CD8-positive, alpha-beta memory T cell (primary cell): ENCODE data around the gene KRTAP1-1. TPM values are rescaled to one million over a fixed set of nuclear protein-coding genes. Genes with fewer than 3 reads are reported as not detected.
"Not testable (repeated sequence)": the region's sequence is repeated elsewhere in the genome, so short reads cannot be mapped to it uniquely, and the experiment has no call there.

Experiments
- CTCF ChIA-PET: fragments of 350-600 bp; sonication (Branson Sonifier 250); formaldehyde crosslinking; loops from one replicate; lab custom pipeline; 2021; ENCODE audit warnings: antibody characterized with exemption; lab: Charles Lee
- POLR2A ChIA-PET: fragments of 350-600 bp; sonication (Branson Sonifier 250); formaldehyde crosslinking; loops from one replicate; lab custom pipeline; 2021; ENCODE audit warnings: antibody characterized with exemption; lab: Charles Lee
- DNase-seq, 5 donors: peaks; one replicate each; pipeline versions ENCODE4 v3.0.0 to v3.0.0-alpha.2; 2020 to 2022; ENCODE audit warnings: mixed read lengths in 1 of 5
- H3K27ac ChIP-seq: one replicate; pipeline ENCODE4 v1.7.0; 2013; ENCODE audit warnings: low read depth, mild to moderate bottlenecking, low read length, moderate library complexity
- H3K27me3 ChIP-seq: 2 replicates; pipeline ENCODE4 v1.7.0; 2013; ENCODE audit warnings: low read length, mild to moderate bottlenecking; ENCODE audit not compliant: insufficient read depth, poor library complexity, severe bottlenecking
- H3K36me3 ChIP-seq: 2 replicates; pipeline ENCODE4 v1.7.0; 2013; ENCODE audit warnings: mild to moderate bottlenecking, low read length, moderate library complexity; ENCODE audit not compliant: insufficient read depth
- H3K4me1 ChIP-seq: 2 replicates; pipeline ENCODE4 v1.7.0; 2013; ENCODE audit warnings: mild to moderate bottlenecking, low read length, moderate library complexity; ENCODE audit not compliant: insufficient read depth
- H3K4me3 ChIP-seq: 2 replicates; pipeline ENCODE4 v1.7.0; 2013; ENCODE audit warnings: mild to moderate bottlenecking, low read length
- H3K9me3 ChIP-seq: 2 replicates; pipeline ENCODE4 v1.7.0; 2013; ENCODE audit warnings: mild to moderate bottlenecking, low read length
- H3K27ac Mint-ChIP-seq, 8 donors: one replicate each; pipeline ENCODE4 v1.8.0; 2020 to 2021; ENCODE audit warnings: mixed read lengths in 8 of 8, mild to moderate bottlenecking in 6 of 8, inconsistent platforms in 3 of 8, moderate library complexity in 3 of 8
- H3K27me3 Mint-ChIP-seq, 2 donors: one replicate each; pipeline ENCODE4 v1.8.0; 2020 to 2021; ENCODE audit warnings: mixed read lengths in 2 of 2, mild to moderate bottlenecking in 1 of 2, moderate library complexity in 1 of 2
- H3K36me3 Mint-ChIP-seq, 3 donors: one replicate each; pipeline ENCODE4 v1.8.0; 2020 to 2021; ENCODE audit warnings: mixed read lengths in 3 of 3, inconsistent platforms in 1 of 3, mild to moderate bottlenecking in 1 of 3
- H3K4me1 Mint-ChIP-seq, 3 donors: one replicate each; pipeline ENCODE4 v1.8.0; 2020 to 2021; ENCODE audit warnings: mixed read lengths in 3 of 3, inconsistent platforms in 1 of 3, mild to moderate bottlenecking in 1 of 3
- H3K4me3 Mint-ChIP-seq, 7 donors: one replicate each; pipeline ENCODE4 v1.8.0; 2020 to 2021; ENCODE audit warnings: mixed read lengths in 7 of 7, mild to moderate bottlenecking in 6 of 7, moderate library complexity in 4 of 7, inconsistent platforms in 2 of 7
- H3K9me3 Mint-ChIP-seq, 5 donors: one replicate each; pipeline ENCODE4 v1.8.0; 2020 to 2022; ENCODE audit warnings: mixed read lengths in 5 of 5, mild to moderate bottlenecking in 3 of 5, moderate library complexity in 2 of 5, inconsistent platforms in 1 of 5
- polyA plus RNA-seq: library from polyadenylated mRNA; unstranded; fragments of 300-500 nt; fragmentation: Illumina TruSeq; gene quantifications from one replicate; pipeline ENCODE4 v1.2.3, GENCODE V29; 2021
- total RNA-seq, 2 experiments: library from RNA; stranded (reverse); gene quantifications; one replicate each; pipeline ENCODE4 v1.2.3, GENCODE V29; 2021

Gene KRTAP1-1
- total and polyA plus RNA-seq, 3 experiments from 2014 or later = not detected

DNA sequence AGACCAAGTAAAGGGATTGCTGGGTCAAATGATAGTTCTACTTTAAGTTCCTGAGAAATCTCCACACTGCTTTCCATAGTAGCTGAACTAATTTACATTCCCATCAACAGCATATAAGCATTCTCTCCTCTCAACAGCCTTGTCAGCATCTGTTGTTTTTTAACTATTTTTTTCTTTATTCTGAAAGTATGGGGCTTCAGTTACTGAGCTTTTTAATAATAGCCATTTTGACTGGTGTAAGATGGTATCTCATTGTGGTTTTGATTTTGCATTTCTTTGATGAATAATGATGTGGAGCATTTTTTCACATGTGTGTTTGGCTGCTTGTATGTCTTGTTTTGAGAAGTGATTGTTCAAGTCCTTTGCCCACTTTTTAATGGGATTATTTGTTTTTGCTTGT lies 11.3 kb upstream of the KRTAP1-1 start:
- no peak overlapping the region for H3K4me3 Mint-ChIP-seq
- Histone ChIP-seq H3K4me3 (no peak overlapping the region), H3K27ac (no peak overlapping the region), H3K27me3 (peaks cover 6% of the 10 kb centered on the region), H3K36me3 (no peaks in the 10 kb centered on the region), H3K9me3 (no peaks in the 10 kb centered on the region), H3K4me1 (no peaks in the 10 kb centered on the region)
- DNase-seq = no peak
- no peak overlapping the region for H3K27ac Mint-ChIP-seq
- peaks cover 0 to 3% (median 0%) of the 10 kb centered on the region in 5 donors for H3K9me3 Mint-ChIP-seq
- peaks cover 6 to 56% of the 10 kb centered on the region in 2 donors for H3K27me3 Mint-ChIP-seq
- H3K4me1 Mint-ChIP-seq = no peaks in the 10 kb centered on the region
- H3K36me3 Mint-ChIP-seq = no peaks in the 10 kb centered on the region
- POLR2A ChIA-PET = no interaction called here
- CTCF ChIA-PET = no interaction called here

DNA sequence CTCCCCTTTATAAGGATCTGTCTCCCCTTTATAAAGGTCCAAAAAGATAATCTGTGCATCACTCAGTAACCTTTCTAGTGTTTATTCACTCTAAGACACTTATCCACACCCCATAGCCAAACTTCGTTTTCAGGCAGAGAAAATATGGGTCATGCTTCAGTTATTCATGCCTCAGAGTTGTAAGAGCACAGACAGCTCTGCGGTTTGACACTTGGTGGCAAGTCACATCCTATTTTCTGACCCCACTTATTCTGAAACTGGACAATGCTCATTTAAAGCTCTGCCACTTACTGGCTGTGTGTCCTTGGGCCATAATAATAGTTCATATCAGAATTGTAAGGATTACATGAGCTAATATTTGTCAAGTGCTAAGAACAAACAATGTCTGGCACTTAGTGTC lies 7.9 kb upstream of the KRTAP1-1 start:
- Histone ChIP-seq H3K27ac (no peak overlapping the region), H3K9me3 (no peaks in the 10 kb centered on the region), H3K4me1 (no peaks in the 10 kb centered on the region), H3K36me3 (no peaks in the 10 kb centered on the region), H3K27me3 (peaks cover 6% of the 10 kb centered on the region), H3K4me3 (no peak overlapping the region)
- no peak for DNase-seq
- Mint-ChIP-seq H3K27ac (no peak overlapping the region), H3K27me3 (peaks cover 10 to 51% of the 10 kb centered on the region in 2 donors), H3K36me3 (no peaks in the 10 kb centered on the region), H3K4me3 (no peak overlapping the region), H3K4me1 (peaks cover 0 to 3% (median 3%) of the 10 kb centered on the region in 3 donors), H3K9me3 (peaks cover 0 to 3% (median 0%) of the 10 kb centered on the region in 5 donors)
- CTCF ChIA-PET = no interaction called here
- POLR2A ChIA-PET = no interaction called here

DNA sequence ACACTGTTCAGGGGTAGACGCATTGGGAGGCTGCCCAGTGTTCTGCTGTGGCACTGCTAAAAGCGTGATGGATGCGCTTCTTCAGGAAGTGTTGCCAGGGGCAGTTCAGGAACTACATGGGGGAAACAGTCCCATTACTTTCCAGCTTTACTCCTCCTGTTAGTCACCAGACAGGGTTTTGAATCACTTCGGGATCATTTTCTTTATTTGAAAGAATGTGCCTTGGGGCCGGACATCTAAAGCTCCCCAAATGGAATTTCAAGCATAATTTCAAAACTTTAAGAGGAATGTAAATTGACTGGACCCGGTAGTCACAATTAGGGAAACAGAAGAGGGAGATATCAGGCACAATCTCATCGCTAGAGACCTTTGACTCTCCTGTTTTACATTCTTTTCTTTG lies 7.2 kb upstream of the KRTAP1-1 start:
- no peak for DNase-seq
- H3K4me1 Mint-ChIP-seq = peaks cover 0 to 4% (median 4%) of the 10 kb centered on the region in 3 donors
- H3K4me1 ChIP-seq = no peaks in the 10 kb centered on the region
- H3K27ac ChIP-seq = no peak overlapping the region
- peaks cover 6% of the 10 kb centered on the region for H3K27me3 ChIP-seq
- H3K9me3 ChIP-seq = no peaks in the 10 kb centered on the region
- peaks cover 10 to 48% of the 10 kb centered on the region in 2 donors for H3K27me3 Mint-ChIP-seq
- H3K4me3 ChIP-seq = no peak overlapping the region
- no peak overlapping the region for H3K27ac Mint-ChIP-seq
- H3K36me3 ChIP-seq = no peaks in the 10 kb centered on the region
- H3K4me3 Mint-ChIP-seq = no peak overlapping the region
- ChIA-PET CTCF (no interaction called here), POLR2A (interaction anchor here (0.6 kb wide), 1 partner anchor 42 kb away, joined by 5 read pairs; no protein-coding TSS in a partner anchor)
- peaks cover 0 to 6% (median 3%) of the 10 kb centered on the region in 5 donors for H3K9me3 Mint-ChIP-seq
- H3K36me3 Mint-ChIP-seq = no peaks in the 10 kb centered on the region

DNA sequence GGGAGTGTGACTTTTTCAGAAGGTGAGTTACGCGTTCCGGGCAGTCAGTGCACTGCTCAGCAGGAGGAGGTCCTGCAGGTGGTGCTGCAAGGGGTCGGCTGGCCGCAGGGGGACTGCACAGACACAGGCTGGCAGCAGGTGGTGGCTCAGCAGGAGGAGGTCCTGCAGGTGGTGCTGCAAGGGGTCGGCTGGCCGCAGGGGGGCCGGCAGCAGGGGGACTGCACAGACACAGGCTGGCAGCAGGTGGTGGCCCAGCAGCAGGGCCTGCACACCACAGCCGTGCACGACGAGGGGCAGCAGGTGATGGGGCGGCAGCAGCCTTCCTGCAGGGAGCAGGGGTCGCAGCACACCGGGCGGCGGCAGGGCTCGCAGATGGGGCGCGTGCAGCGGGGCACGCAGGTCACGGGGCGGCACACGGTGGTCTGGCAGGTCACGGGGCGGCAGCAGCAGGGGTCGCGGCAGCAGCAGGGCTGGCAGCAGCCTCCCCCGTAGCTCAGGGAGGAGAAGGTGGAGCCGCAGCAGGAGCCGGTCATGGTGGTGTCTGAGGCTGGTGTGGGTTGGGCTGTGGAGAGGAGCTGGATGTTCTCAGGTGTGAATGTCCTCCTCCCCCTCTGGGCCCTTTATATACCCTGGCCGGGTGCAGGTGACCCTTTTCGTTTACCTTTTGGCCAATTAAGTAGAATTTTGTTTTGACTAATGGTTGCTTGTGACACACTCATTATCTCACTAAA lies 5.7 kb upstream of the KRTAP1-1 start, which contains the start of gene KRTAP2-1:
TSS of gene KRTAP2-1 (minus strand) at position 582 of the 731 bp plus-strand sequence. CDS start at position 533, 49 bp downstream.
- DNase-seq, POLR2A ChIA-PET, H3K4me3 Mint-ChIP-seq, H3K4me1 Mint-ChIP-seq, H3K36me3 Mint-ChIP-seq, H3K27me3 ChIP-seq, H3K9me3 ChIP-seq, H3K27ac ChIP-seq, H3K36me3 ChIP-seq, H3K4me3 ChIP-seq, CTCF ChIA-PET, H3K4me1 ChIP-seq: not testable (repeated sequence)
- peaks cover 10 to 42% of the 10 kb centered on the region in 2 donors for H3K27me3 Mint-ChIP-seq
- H3K27ac Mint-ChIP-seq = peak within 1 kb of the TSS in 1 of 8 donors; percentile 34
- peaks cover 0 to 12% (median 4%) of the 10 kb centered on the region in 5 donors for H3K9me3 Mint-ChIP-seq

DNA sequence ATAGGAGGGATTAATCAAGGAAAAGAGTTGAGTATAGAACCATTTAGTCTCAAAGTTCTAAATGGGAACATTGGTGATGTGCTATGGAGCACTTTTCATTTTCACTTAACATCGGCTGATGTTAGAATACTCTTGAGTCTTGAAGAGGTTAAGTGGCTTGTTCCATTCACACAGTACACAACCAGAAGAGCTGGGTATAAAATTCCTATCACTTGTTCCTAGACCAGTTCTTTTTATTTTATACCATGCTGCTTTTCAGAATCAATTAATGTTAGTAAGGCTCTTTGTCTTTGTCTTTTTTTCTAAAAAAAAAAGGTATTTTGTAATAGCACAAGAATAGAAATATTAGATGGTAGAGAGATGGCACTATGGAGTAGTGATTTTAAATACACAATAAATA lies 1.7 kb upstream of the KRTAP1-1 start:
- Mint-ChIP-seq H3K9me3 (peaks cover 0 to 12% (median 4%) of the 10 kb centered on the region in 5 donors), H3K36me3 (no peaks in the 10 kb centered on the region), H3K27me3 (peaks cover 10 to 26% of the 10 kb centered on the region in 2 donors), H3K27ac (no peak overlapping the region), H3K4me1 (peaks cover 0 to 4% (median 4%) of the 10 kb centered on the region in 3 donors), H3K4me3 (no peak overlapping the region)
- POLR2A ChIA-PET = no interaction called here
- no peak for DNase-seq
- no peaks in the 10 kb centered on the region for H3K9me3 ChIP-seq
- no peaks in the 10 kb centered on the region for H3K36me3 ChIP-seq
- H3K4me3 ChIP-seq = no peak overlapping the region
- no peaks in the 10 kb centered on the region for H3K27me3 ChIP-seq
- CTCF ChIA-PET = no interaction called here
- no peak overlapping the region for H3K27ac ChIP-seq
- no peaks in the 10 kb centered on the region for H3K4me1 ChIP-seq

DNA sequence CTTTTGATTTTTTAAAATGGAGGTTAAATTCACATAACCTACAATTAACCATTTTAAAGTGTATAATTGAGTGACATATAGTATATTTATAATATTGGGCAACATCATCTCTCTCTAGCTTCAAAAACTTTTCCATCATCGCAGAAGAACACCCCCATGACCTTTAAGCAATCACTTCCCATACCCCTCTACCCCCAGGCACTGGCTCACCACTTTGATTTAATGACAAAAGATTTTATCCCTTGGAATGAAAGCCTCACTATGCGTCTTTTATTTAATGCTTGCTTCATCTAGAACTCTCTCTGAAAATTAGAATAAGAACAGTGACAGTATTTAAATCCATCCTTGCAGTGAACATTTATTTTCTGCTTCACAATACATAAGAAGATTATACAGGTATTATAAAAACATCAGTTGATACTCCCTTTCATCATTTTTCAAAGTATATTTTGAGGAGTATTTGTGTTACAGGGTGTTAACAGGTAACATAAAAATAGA lies 3.3 kb downstream of the KRTAP1-1 start:
- peaks cover 0 to 5% (median 0%) of the 10 kb centered on the region in 5 donors for H3K9me3 Mint-ChIP-seq
- CTCF ChIA-PET = no interaction called here

DNA sequence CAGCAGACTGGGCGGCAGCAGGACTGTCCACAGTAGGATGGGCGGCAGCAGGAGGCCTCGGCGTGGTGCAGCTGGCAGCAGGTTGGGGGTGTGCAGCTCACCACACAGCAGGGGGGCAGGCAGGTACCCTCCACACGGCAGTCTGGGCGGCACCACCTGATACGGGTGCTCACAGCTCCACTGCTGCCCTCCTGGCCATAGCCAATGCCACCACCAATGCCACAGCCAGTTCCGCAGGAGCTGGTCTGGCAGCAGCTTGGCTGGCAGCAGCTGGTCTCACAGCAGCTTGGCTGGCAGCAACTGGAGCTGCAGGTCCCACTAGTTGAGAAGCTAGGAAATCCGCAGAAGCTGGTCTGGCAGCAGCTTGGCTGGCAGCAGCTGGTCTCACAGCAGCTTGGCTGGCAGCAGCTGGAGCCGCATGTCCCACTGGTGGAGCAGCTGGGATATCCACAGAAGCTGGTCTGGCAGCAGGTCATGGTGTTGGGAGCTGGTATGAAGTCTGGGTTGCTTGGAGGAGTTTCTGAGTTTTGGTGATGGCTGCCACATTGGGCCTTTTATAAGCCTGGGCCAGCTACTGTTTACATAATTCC lies 6.8 kb downstream of the KRTAP1-1 start, which contains the start of gene KRTAP1-3:
TSS of gene KRTAP1-3 (minus strand) at position 529 of the 590 bp plus-strand sequence. CDS start at position 476, 53 bp downstream.
- H3K9me3 ChIP-seq, POLR2A ChIA-PET, H3K27me3 ChIP-seq, DNase-seq, H3K4me1 Mint-ChIP-seq, H3K4me3 ChIP-seq, H3K4me1 ChIP-seq, H3K27ac ChIP-seq, H3K36me3 ChIP-seq, H3K4me3 Mint-ChIP-seq, H3K36me3 Mint-ChIP-seq, CTCF ChIA-PET, H3K9me3 Mint-ChIP-seq: not testable (repeated sequence)
- H3K27ac Mint-ChIP-seq = peak within 1 kb of the TSS in 3 of 8 donors; percentile 17 to 59 (median 22)
- peaks cover 7 to 43% of the 10 kb centered on the region in 2 donors for H3K27me3 Mint-ChIP-seq

More for the DNA sequence above, 3.3 kb downstream of the KRTAP1-1 start:
- no peaks in the 10 kb centered on the region for H3K9me3 ChIP-seq
- Mint-ChIP-seq H3K4me3 (no peak overlapping the region), H3K4me1 (no peaks in the 10 kb centered on the region), H3K36me3 (no peaks in the 10 kb centered on the region), H3K27ac (no peak overlapping the region), H3K27me3 (peaks cover 1 to 25% of the 10 kb centered on the region in 2 donors)
- H3K27ac ChIP-seq = no peak overlapping the region
- no peaks in the 10 kb centered on the region for H3K36me3 ChIP-seq
- no peaks in the 10 kb centered on the region for H3K4me1 ChIP-seq
- no peaks in the 10 kb centered on the region for H3K27me3 ChIP-seq
- POLR2A ChIA-PET = no interaction called here
- no peak for DNase-seq
- no peak overlapping the region for H3K4me3 ChIP-seq
